ENCODE measurements around the gene FRA10AC1. TPM values are rescaled to one million over a fixed set of nuclear protein-coding genes. Genes with fewer than 3 reads are reported as not detected.

FRA10AC1 gene
- total and polyA plus RNA-seq, 4 donors, result 4.3 to 38.9 (median 15.2) TPM

- no peak for ATAC-seq (ENCODE audit: insufficient read depth, low FRiP score)
- DNase-seq, result no peak
- Histone ChIP-seq H3K9ac (ENCODE audit: insufficient read depth in 1 of 2, low read length in 2 of 2) (no peak overlapping the region), H3K9me3 (ENCODE audit: control insufficient read depth in 4 of 4, insufficient read depth in 3 of 4, low read length in 3 of 4) (no peaks in the 10 kb centered on the region), H3K4me1 (ENCODE audit: control insufficient read depth in 5 of 5, insufficient read depth in 5 of 5, low read length in 5 of 5) (no peaks in the 10 kb centered on the region), H3K4me3 (no peak overlapping the region), H3K27ac (ENCODE audit: low read depth in 1 of 2, low read length in 1 of 2) (no peak overlapping the region), H3K27me3 (ENCODE audit: control insufficient read depth in 3 of 3, insufficient read depth in 3 of 3, low read length in 2 of 3) (no peaks in the 10 kb centered on the region), H3K36me3 (ENCODE audit: control insufficient read depth in 4 of 4, insufficient read depth in 4 of 4, low read length in 4 of 4) (peaks cover 4 to 39% (median 32%) of the 10 kb centered on the region in 4 donors)
- no peak for TF ChIP-seq CTCF (IDR thresholded peaks at IDR 0.05; ENCODE audit: control extremely low read depth, extremely low read depth)
Observed at GRCh38 chr10:93670372-93670771, 32.0 kb downstream of the FRA10AC1 start.

- Histone ChIP-seq H3K4me1 (ENCODE audit: control insufficient read depth in 5 of 5, insufficient read depth in 5 of 5, low read length in 5 of 5) (no peaks in the 10 kb centered on the region), H3K27ac (ENCODE audit: low read depth in 1 of 2, low read length in 1 of 2) (no peak overlapping the region), H3K36me3 (ENCODE audit: control insufficient read depth in 4 of 4, insufficient read depth in 4 of 4, low read length in 4 of 4) (peaks cover 7 to 28% (median 24%) of the 10 kb centered on the region in 4 donors), H3K9me3 (ENCODE audit: control insufficient read depth in 4 of 4, insufficient read depth in 3 of 4, low read length in 3 of 4) (no peaks in the 10 kb centered on the region), H3K9ac (ENCODE audit: insufficient read depth in 1 of 2, low read length in 2 of 2) (no peak overlapping the region), H3K4me3 (no peak overlapping the region), H3K27me3 (ENCODE audit: control insufficient read depth in 3 of 3, insufficient read depth in 3 of 3, low read length in 2 of 3) (no peaks in the 10 kb centered on the region)
- TF ChIP-seq CTCF (IDR thresholded peaks at IDR 0.05; ENCODE audit: control extremely low read depth, extremely low read depth), result no peak
- WGBS, 2 donors, result 91 to 95% methylated on average over 3 of the region's 3 CpGs
- DNase-seq, result no peak
- no peak for ATAC-seq (ENCODE audit: insufficient read depth, low FRiP score)
Observed at GRCh38 chr10:93667795-93668194, 34.6 kb downstream of the FRA10AC1 start.

- no peaks in the 10 kb centered on the region for H3K9me3 ChIP-seq (ENCODE audit: control insufficient read depth in 4 of 4, insufficient read depth in 3 of 4, low read length in 3 of 4)
- H3K36me3 ChIP-seq (ENCODE audit: control insufficient read depth in 4 of 4, insufficient read depth in 4 of 4, low read length in 4 of 4), result peaks cover 7 to 31% (median 22%) of the 10 kb centered on the region in 4 donors
- 98 to 99% methylated on average over 4 of the region's 4 CpGs for WGBS, 2 donors
- no peak for ATAC-seq (ENCODE audit: insufficient read depth, low FRiP score)
- no peaks in the 10 kb centered on the region for H3K4me1 ChIP-seq (ENCODE audit: control insufficient read depth in 5 of 5, insufficient read depth in 5 of 5, low read length in 5 of 5)
- H3K27ac ChIP-seq (ENCODE audit: low read depth in 1 of 2, low read length in 1 of 2), result no peak overlapping the region
- no peak for DNase-seq
- TF ChIP-seq CTCF (IDR thresholded peaks at IDR 0.05; ENCODE audit: control extremely low read depth, extremely low read depth), result no peak
- no peak overlapping the region for H3K4me3 ChIP-seq
- H3K27me3 ChIP-seq (ENCODE audit: control insufficient read depth in 3 of 3, insufficient read depth in 3 of 3, low read length in 2 of 3), result no peaks in the 10 kb centered on the region
- no peak overlapping the region for H3K9ac ChIP-seq (ENCODE audit: insufficient read depth in 1 of 2, low read length in 2 of 2)
Observed at GRCh38 chr10:93666030-93666429, 36.4 kb downstream of the FRA10AC1 start.

- Histone ChIP-seq H3K9me3 (ENCODE audit: control insufficient read depth in 4 of 4, insufficient read depth in 3 of 4, low read length in 3 of 4) (no peaks in the 10 kb centered on the region), H3K4me1 (ENCODE audit: control insufficient read depth in 5 of 5, insufficient read depth in 5 of 5, low read length in 5 of 5) (no peaks in the 10 kb centered on the region), H3K36me3 (ENCODE audit: control insufficient read depth in 4 of 4, insufficient read depth in 4 of 4, low read length in 4 of 4) (peaks cover 0 to 12% (median 5%) of the 10 kb centered on the region in 4 donors), H3K4me3 (no peak overlapping the region), H3K27me3 (ENCODE audit: control insufficient read depth in 3 of 3, insufficient read depth in 3 of 3, low read length in 2 of 3) (no peaks in the 10 kb centered on the region), H3K9ac (ENCODE audit: insufficient read depth in 1 of 2, low read length in 2 of 2) (no peak overlapping the region), H3K27ac (ENCODE audit: low read depth in 1 of 2, low read length in 1 of 2) (no peak overlapping the region)
- DNase-seq, result no peak
- WGBS, 2 donors, result 84 to 88% methylated on average over 1 of the region's 1 CpG
- no peak for ATAC-seq (ENCODE audit: insufficient read depth, low FRiP score)
- TF ChIP-seq CTCF (IDR thresholded peaks at IDR 0.05; ENCODE audit: control extremely low read depth, extremely low read depth), result no peak
Observed at GRCh38 chr10:93657757-93658156, 44.6 kb downstream of the FRA10AC1 start.

Measured in lung (tissue), 12 donors.